GM21528 (cell line): ENCODE data around the gene CRY1.

Experiments
- ATAC-seq: cut with Tn5 transposase; IDR thresholded peaks from one replicate; pipeline ENCODE4 v1.9.1; 2021; ENCODE audit warnings: mild to moderate bottlenecking, moderate library complexity; ENCODE audit not compliant: unreplicated experiment, low FRiP score

Gene CRY1

GRCh38 chr12:107093417-107094182 lies at the start of gene CRY1:
Gene CRY1, minus strand, starts transcription at chr12:107093549. Its CDS starts 588 bp downstream, at chr12:107092961.
- ATAC-seq, result peak; percentile 86

- no peak for ATAC-seq
Measured at GRCh38 chr12:107139787-107140186, 46.4 kb upstream of the CRY1 start.

GRCh38 chr12:107138990-107139389 lies 45.6 kb upstream of the CRY1 start:
- ATAC-seq, result no peak

GRCh38 chr12:107135177-107135576 lies 41.8 kb upstream of the CRY1 start:
- no peak for ATAC-seq

GRCh38 chr12:107134558-107134957 lies 41.2 kb upstream of the CRY1 start:
- no peak for ATAC-seq

GRCh38 chr12:107133462-107133861 lies 40.1 kb upstream of the CRY1 start:
- no peak for ATAC-seq

GRCh38 chr12:107131832-107132616 lies 38.7 kb upstream of the CRY1 start:
- ATAC-seq, result no peak

GRCh38 chr12:107130830-107131611 lies 37.7 kb upstream of the CRY1 start:
- no peak for ATAC-seq

GRCh38 chr12:107129315-107129930 lies 36.1 kb upstream of the CRY1 start:
- ATAC-seq, result no peak

GRCh38 chr12:107127482-107128430 lies 34.4 kb upstream of the CRY1 start:
- ATAC-seq, result no peak

- no peak for ATAC-seq
Measured at GRCh38 chr12:107126796-107127481, 33.6 kb upstream of the CRY1 start.

- ATAC-seq, result no peak
Measured at GRCh38 chr12:107125833-107126232, 32.5 kb upstream of the CRY1 start.

GRCh38 chr12:107122452-107122958 lies 29.2 kb upstream of the CRY1 start:
- no peak for ATAC-seq

GRCh38 chr12:107119091-107119490 lies 25.7 kb upstream of the CRY1 start:
- ATAC-seq, result no peak

GRCh38 chr12:107118624-107119023 lies 25.3 kb upstream of the CRY1 start:
- ATAC-seq, result no peak

- no peak for ATAC-seq
Measured at GRCh38 chr12:107115119-107115518, 21.8 kb upstream of the CRY1 start.

GRCh38 chr12:107111314-107111713 lies 18.0 kb upstream of the CRY1 start:
- no peak for ATAC-seq
